ENCODE data around the gene TBCD.

DNA sequence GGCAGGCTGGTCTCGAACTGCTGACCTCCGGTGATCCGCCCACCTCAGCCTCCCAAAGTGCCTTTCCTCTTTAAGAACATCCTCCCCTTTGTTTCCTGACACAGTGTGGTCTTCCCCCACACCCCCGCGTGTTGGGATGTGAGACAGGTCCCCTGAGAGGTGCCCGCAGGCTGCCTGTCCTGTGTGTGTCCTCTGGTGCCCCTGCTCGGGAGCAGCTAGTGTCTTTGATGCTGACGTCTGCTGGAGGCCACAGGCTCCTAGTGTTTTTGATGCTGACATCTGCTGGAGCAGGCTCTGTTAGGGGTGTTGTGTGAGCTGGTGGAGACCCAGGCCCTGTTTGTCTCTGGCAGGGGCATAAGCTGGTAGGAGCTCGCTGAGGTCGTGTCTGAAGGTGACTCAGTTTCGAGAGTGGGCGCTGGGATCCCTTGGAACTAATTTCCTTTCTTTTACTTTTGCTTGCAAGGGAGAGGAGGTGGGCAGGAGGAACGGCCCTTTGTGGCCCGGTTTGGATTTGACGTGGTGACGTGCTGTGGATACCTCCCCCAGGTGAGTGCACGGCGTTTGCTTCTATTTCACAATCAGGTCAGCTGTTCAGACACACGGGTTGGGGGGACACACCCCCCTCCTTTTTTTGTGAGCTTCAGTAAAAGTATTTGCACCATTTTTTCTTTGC, 29.4 kb upstream of the TBCD start:
- no peak for TF ChIP-seq CTCF (conservative IDR thresholded peaks at IDR 0.05 in 1 of 2, IDR thresholded peaks at IDR 0.05 in 1 of 2; ENCODE audit: extremely low read depth in 1 of 2, insufficient read depth in 1 of 2, low read depth in 1 of 2, low read length in 2 of 2)
- no peak for TF ChIP-seq EZH2 (IDR thresholded peaks at IDR 0.05; ENCODE audit: borderline replicate concordance, low read length)

All from mammary epithelial cell (primary cell).